Measurements from ENCODE around the gene GBX1.

GBX1 gene

DNA sequence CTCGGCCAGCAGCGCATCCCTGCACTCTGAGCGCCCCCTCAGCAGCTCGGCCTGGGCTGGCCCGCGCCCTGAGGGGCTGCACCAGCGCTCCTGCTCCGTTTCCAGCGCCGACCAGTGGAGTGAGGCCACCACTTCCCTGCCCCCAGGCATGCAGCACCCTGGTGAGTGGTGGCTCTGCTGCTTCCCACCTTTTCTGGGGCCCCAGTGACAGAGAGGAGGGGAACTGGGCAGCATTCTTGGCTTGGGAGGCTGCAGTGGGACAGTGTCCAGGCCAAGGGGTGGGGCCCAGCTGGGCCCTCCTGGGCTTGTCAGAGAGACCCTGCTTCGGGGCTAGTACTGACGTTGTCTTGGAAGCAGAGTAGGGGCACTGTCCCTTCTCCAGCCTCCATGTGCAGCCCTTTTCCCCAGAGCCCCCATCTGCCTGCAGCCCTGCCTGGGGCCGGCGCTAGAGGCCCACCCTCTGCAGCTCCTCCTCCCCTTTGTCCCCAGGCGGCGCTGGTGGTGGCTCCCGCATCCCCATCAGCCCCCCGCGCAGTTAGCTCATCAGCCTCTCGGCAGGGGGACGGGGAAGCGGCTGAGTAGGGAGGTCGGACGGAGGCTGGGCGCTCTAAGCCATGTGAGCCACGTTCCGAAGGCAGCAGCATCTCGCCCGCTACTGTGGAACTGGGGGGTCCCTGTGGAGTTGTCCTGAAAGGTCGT is 29.2 kb downstream of the GBX1 start:
- no peak for FAIRE-seq

- no peak for FAIRE-seq
Observed at GRCh38 chr7:151137791-151138152, 29.7 kb downstream of the GBX1 start.

- no peak for FAIRE-seq
Observed at GRCh38 chr7:151137076-151137675, 30.3 kb downstream of the GBX1 start.

DNA sequence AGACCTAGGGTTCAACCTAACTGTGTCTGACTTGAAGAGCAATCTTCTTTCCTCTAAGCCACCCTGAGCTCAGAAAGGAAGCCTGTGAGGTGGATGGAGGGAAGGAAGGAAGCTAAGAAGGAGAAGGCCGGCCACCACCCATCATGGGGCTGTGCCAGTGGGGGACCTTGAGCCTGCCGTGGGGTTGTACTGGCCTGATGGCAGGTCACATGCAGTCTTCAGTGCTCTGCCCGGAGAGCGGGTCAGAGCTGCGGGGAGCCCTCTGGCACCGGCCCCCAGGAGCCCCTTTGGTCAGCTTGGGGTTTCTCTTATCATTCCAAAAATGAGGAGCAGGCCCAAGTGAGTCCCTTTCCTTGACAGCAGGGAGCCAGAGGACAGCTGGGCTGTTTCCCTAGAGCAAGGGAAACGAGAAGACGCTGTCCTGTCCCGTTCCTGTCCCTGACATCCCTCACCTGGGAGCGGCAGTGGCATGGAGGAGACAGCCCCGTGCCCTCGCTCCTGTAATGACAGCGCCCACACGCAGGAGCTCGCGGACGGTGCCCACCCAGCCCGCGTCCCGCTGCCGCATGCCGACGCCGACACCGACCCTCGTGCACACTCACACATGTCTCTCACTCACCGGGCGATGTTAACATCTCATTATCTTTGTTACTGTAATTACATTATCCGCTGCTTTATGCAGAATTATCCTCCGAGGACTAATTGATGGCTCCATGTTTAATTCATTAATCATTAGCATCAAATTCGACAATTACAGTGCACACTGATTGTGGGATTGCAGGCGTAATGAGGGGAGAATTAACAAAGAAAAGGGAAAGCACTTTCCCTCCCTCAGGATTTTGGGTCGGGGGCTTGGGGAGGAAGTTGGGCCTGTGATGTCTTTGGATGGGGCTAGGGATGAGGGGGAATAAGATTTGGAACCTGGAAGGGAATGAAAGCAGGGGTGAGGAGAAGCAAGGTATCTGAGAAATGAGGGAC is 31.3 kb downstream of the GBX1 start:
- no peak for FAIRE-seq

- no peak for FAIRE-seq
Observed at GRCh38 chr7:151135525-151135845, 32.0 kb downstream of the GBX1 start.

DNA sequence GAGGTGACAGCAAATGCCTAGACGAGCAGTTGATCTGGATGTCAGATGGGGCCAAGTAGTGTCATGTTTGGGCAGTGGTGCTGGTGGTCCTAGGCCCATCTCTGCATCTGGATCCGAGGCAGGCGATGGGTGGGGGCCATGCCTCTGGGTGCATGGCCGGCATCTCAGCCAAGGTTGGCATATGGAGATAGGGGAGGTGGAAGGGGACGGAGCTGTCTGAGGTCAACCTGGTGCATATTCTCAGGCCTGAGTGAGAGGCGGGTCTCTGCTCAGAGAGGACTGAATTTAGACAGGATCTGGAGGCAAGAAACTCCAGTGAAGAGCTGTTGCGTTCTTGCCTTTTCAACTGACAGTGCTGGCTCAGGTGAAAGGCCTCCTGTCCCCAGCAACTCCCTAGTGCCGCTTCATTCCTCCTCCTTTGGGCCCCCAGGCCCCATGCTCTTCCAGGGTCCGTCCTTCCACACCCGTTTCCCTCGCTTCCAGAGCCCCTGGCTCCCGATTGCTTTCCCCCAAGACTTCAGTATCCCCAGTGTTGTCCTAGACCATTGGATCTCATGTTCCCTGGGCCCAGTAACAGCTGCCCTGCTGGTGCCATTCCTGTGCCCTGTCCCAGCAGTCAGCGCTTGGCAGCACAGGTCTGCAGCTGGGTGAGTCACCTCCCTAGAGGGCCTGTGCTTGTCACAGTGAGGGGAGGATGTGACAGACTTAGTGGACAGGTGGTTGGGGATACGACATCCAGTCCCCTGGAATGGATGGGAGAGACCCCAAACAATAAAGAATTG is 32.6 kb downstream of the GBX1 start:
- FAIRE-seq, result no peak

- FAIRE-seq, result no peak
Observed at GRCh38 chr7:151133986-151134742, 33.3 kb downstream of the GBX1 start.

DNA sequence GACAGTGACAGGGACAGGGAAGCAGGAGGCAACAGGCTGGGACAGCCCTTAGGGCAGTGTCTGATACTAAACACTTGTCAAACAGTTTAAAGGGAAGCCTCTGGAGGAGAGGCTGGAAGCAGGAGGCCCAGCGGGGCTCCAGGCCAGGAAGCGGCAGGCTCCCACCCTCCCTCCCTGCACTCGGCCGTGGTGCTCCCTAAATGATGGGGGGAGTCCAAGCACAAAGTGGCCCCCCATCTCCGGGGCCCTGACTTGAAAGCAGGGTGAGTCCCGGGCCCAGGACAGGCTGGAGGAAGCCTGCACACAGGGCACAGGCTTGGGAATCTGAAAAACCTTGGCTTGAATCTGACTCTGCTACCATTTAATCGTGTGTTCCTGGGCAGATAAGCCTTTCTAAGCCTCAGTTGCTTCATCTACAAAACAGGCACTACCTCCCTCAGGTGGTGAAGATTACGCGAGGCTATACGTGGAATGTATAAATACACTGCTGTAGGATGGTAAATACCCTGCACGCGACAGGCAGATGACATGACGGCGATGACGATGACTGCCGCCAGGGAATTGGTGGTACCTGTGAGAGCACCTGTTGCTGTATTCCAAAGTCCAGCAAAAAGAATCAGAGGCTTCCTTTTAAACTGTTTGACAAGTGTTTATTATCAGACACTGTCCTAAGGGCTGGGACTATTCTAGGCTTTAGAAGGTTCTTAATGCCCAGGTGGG is 34.1 kb downstream of the GBX1 start:
- no peak for FAIRE-seq

- FAIRE-seq, result no peak
Observed at GRCh38 chr7:151132461-151133205, 34.9 kb downstream of the GBX1 start.

- FAIRE-seq, result no peak
Observed at GRCh38 chr7:151131592-151132293, 35.8 kb downstream of the GBX1 start.

- no peak for FAIRE-seq
Observed at GRCh38 chr7:151131224-151131591, 36.3 kb downstream of the GBX1 start.

DNA sequence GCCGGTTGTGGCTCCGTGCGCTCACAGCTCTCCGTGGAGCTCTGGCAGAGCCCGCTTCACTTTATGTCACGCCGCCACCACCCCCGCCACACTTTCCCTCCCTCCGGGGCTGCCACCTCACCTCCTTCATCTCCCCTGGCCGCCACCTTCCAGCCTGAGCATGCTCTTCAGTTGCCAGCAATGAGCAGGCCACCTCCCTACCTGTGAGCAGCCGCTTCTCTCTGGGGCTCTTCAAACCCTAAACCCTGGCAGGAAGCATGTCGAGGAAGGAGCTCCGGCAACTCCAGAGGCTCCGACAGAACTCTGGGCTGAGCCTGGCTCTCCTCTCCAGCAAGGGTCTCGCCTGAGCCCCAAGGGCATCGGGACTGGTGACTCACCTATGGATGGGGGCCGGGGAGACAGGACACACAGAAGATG is 36.7 kb downstream of the GBX1 start:
- FAIRE-seq, result no peak

DNA sequence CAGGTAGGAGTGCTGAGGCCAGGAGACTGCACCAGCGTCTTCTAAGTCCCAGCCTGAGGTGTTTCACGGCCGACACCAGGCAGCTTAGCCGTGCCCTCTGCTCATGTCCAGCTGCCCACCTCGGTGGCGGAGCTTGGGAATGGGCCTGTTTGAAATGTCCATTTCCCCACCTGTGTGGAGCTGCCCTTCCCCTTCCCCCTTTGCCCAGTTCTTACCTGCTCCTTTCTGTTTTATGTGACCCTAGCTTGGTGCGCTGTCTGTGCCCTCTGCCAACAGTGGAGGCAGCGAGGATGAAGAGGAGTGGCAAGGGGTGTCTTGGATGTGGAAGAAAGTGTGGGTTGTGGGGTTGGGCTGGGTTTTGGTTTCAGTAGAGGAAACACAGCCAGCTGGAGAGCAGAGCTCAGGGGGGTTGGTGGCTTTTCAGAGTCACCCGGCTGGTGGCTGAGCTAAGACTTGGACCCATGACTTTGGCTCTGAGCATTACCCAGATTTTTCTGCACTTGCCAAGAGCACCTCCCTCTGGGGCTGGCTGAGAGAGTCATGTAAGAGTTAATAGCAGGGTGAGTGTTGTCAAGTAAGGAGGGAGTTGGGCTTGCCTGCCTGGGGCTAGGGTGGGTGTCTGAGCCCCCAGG is 37.4 kb downstream of the GBX1 start:
- FAIRE-seq, result no peak

- FAIRE-seq, result no peak
Observed at GRCh38 chr7:151129117-151129959, 38.2 kb downstream of the GBX1 start.

DNA sequence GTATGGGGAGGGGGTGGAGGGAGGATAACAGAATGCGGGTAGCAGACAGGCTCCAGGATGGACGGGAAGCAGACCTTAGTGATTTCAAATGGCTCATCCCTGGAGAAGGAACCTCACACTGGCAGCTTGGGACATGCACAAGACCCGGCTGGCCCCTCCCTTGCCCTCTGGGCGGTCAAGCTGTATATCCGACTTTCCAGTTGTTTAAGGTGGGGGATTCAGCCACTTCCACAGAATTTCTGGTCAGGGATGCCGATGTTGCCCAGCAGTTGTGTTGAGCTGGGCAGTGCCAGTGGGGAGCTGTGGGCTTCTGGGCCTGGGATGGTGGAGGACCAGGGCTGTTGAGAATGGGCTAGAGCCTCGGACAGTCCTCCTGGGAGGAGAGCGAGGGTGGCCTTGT is 38.8 kb downstream of the GBX1 start:
- no peak for FAIRE-seq

GRCh38 chr7:151128144-151128543 is 39.4 kb downstream of the GBX1 start:
- no peak for FAIRE-seq

DNA sequence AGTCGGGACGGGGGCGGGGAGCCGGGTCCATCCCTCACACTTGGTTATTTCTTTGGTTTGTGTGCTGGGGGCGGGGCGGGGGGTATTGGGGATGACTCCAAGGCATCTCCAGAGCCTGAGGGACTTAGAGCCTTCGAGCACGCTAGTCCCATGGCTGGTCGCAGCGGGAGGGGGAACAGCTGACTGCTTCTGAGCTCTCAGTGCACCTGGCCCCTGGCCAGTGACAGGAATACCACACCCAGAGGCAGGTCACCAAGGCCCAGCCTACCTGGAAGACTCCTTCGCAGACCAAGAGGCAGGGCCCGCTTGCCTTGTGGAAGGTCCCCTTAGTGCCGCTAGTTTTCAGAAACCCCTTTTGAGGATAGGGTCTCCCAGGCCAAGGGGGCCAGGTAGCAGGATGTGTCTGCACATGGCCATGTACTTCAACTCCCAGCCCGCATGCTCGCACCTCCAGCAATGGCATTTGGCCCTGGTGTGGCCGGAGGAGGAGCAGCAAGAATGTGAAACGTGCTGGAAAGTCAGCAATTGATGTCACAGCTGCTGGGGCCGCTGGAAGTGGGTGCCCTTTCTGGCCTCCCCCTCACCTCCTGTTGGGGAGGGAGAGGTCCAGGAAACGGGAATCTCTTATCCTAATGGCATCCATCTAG is 40.9 kb downstream of the GBX1 start:
- no peak for FAIRE-seq

DNA sequence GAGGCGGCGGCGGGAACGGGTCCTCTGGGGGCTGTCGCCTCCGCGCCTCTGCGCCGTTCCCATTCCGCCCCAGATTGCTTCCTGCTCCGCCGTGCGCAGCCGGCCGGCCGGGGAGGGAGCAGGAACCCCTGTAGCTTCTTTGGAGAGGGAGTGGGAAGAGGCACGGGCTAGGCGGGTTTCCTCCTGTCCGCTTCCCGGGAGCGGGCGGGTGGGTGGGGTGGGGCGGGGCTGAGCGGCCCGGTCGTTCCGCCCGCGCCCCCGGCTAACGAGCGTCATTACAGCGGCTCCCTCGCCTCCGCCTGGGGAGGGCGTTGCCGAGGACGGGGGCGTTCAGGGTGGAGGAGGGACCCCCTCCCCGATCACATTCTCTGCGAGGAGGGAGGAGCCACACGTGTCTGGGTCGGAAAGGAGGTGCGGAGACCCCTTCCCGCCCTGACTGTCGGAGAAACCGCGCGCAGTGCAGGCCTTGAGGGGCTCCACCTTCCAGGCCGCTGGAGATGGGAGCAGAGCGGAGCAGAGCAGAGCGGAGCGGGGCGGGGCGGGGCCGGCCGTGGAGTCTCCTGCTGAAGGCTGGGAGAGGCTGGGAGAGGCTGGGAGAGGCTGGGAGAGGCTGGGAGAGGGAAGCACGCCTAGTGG is 41.5 kb downstream of the GBX1 start:
- no peak for FAIRE-seq

All from colon (tissue), 2 donors.